Limb (tissue), 2 donors: Measurements from ENCODE around the gene PMM1.
"Not testable (repeated sequence)": the region's sequence is repeated elsewhere in the genome, so short reads cannot be mapped to it uniquely, and the experiment has no call there.

Experiments used
- DNase-seq, 2 donors: peaks; one replicate each; pipeline ENCODE4 v3.0.0-alpha.2; 2016; ENCODE audit errors: extremely low spot score in 2 of 2

Gene PMM1

GRCh38 chr22:41563051-41563711, 26.5 kb downstream of the PMM1 start:
- DNase-seq, result no peak

- no peak for DNase-seq
These were observed 27.2 kb downstream of the PMM1 start for GRCh38 chr22:41562461-41562860.

- DNase-seq, result no peak
These were observed 27.9 kb downstream of the PMM1 start for GRCh38 chr22:41561788-41562187.

GRCh38 chr22:41561335-41561734, 28.3 kb downstream of the PMM1 start:
- peak in 1 of 2 donors; percentile 59 for DNase-seq

- no peak for DNase-seq
These were observed 29.6 kb downstream of the PMM1 start for GRCh38 chr22:41560095-41560471.

GRCh38 chr22:41558241-41558630, 31.4 kb downstream of the PMM1 start:
- not testable (repeated sequence) for DNase-seq

GRCh38 chr22:41557401-41558240, 32.0 kb downstream of the PMM1 start:
- peak; percentile 77 to 82 for DNase-seq

- no peak for DNase-seq
These were observed 33.1 kb downstream of the PMM1 start for GRCh38 chr22:41556561-41556960.

- no peak for DNase-seq
These were observed 34.2 kb downstream of the PMM1 start for GRCh38 chr22:41555325-41555982.

- no peak for DNase-seq
These were observed 37.6 kb downstream of the PMM1 start for GRCh38 chr22:41551877-41552582.

- no peak for DNase-seq
These were observed 38.6 kb downstream of the PMM1 start for GRCh38 chr22:41550952-41551491.

GRCh38 chr22:41548830-41549211, 40.8 kb downstream of the PMM1 start:
- DNase-seq, result no peak

- DNase-seq, result no peak
These were observed 44.8 kb downstream of the PMM1 start for GRCh38 chr22:41544671-41545476.

- DNase-seq, result peak; percentile 98 to 99
These were observed 45.6 kb downstream of the PMM1 start, which contains the start of gene POLR3H for GRCh38 chr22:41543854-41544670. POLR3H (minus strand) TSS chr22:41544470; CDS start chr22:41544101, 369 bp downstream.

GRCh38 chr22:41542224-41542623, 47.4 kb downstream of the PMM1 start:
- DNase-seq, result no peak

GRCh38 chr22:41541484-41541883, 48.2 kb downstream of the PMM1 start:
- DNase-seq, result no peak

GRCh38 chr22:41540365-41540764, 49.3 kb downstream of the PMM1 start:
- DNase-seq, result no peak

GRCh38 chr22:41540006-41540315, 49.7 kb downstream of the PMM1 start:
- no peak for DNase-seq

- no peak for DNase-seq
These were observed 50.3 kb downstream of the PMM1 start for GRCh38 chr22:41539146-41540005.
